ENCODE data around the gene ANO10. TPM values are rescaled to one million over a fixed set of nuclear protein-coding genes. Genes with fewer than 3 reads are reported as not detected.

ANO10 gene
- total RNA-seq, 3 donors from 2014 or later = 3.1 to 4.8 (median 4.7) TPM

DNA sequence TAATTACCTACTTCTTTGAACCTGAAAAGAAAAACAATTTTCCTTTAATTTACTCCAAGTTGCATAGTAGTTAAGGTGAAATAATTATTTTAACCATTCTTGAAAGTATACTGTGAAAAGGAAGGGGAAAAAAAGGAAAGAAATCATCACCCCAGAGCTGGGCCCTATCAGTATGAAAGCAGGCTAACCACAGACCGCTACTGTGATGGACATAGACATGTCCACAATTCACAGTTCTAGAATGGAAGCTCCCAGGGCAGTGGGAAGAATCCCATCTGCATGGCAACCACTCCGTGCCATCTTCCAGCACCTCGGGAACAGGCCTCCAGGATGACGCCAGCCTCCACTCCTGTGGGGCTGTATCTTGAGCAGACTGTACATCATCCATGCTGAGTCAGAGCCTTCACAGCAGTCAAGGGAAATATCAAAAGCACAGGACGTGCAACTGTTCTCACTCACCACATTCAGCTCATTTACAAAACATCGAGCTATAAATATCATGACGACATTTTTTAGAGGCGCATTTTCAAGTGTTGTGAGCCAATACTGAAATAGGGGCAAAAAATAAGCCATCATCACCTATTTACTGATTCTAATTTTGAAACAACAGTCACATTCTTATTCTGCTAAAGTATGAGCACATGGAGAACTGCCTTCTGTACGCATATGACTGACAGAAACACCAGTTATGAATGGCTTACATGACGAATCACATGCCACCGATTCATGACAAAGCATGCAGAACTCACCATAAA is 215.7 kb downstream of the ANO10 start:
- peak in 1 of 2 donors; percentile 46 for ATAC-seq
- Mint-ChIP-seq H3K36me3 (ENCODE audit: insufficient read depth) (peaks cover 4% of the 10 kb centered on the region), H3K9me3 (no peaks in the 10 kb centered on the region), H3K27me3 (ENCODE audit: low read depth) (no peaks in the 10 kb centered on the region), H3K4me1 (ENCODE audit: low read depth) (no peaks in the 10 kb centered on the region), H3K4me3 (no peak overlapping the region)
- DNase-seq = no peak

- Mint-ChIP-seq H3K27me3 (ENCODE audit: low read depth) (no peaks in the 10 kb centered on the region), H3K4me3 (no peak overlapping the region), H3K36me3 (ENCODE audit: insufficient read depth) (peaks cover 5% of the 10 kb centered on the region), H3K9me3 (no peaks in the 10 kb centered on the region), H3K4me1 (ENCODE audit: low read depth) (no peaks in the 10 kb centered on the region)
- ATAC-seq = no peak
- DNase-seq = no peak
Observed at GRCh38 chr3:43400781-43401730, 220.8 kb downstream of the ANO10 start.

DNA sequence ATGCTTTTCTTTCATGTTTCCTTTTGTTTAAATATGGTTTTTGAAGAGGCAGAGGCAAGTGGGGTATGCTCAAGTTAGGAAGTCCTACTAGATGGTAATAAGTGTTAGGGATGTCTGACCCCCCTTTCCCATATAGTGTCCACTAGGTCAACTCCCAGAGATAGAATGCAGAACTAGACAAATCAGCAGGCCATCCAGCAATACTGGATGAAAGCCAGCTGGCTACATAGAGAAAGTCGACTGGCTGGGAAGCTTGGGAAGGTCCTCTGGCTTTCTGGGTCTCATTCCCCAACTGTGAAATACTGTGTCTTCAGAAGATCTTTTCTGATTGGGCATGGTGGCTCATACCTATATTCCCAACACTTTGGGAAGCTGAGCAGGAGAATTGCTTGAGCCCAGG is 221.6 kb downstream of the ANO10 start:
- no peak overlapping the region for H3K4me3 Mint-ChIP-seq
- DNase-seq = no peak
- H3K27me3 Mint-ChIP-seq (ENCODE audit: low read depth) = no peaks in the 10 kb centered on the region
- no peaks in the 10 kb centered on the region for H3K4me1 Mint-ChIP-seq (ENCODE audit: low read depth)
- H3K9me3 Mint-ChIP-seq = no peaks in the 10 kb centered on the region
- H3K36me3 Mint-ChIP-seq (ENCODE audit: insufficient read depth) = peaks cover 5% of the 10 kb centered on the region
- ATAC-seq = no peak

GRCh38 chr3:43399034-43399433 is 222.8 kb downstream of the ANO10 start:
- peaks cover 5% of the 10 kb centered on the region for H3K36me3 Mint-ChIP-seq (ENCODE audit: insufficient read depth)
- no peak overlapping the region for H3K4me3 Mint-ChIP-seq
- H3K9me3 Mint-ChIP-seq = no peaks in the 10 kb centered on the region
- ATAC-seq (no peak), DNase-seq (no peak)
- peaks cover 3% of the 10 kb centered on the region for H3K4me1 Mint-ChIP-seq (ENCODE audit: low read depth)
- no peaks in the 10 kb centered on the region for H3K27me3 Mint-ChIP-seq (ENCODE audit: low read depth)

GRCh38 chr3:43394041-43394554 is 227.7 kb downstream of the ANO10 start:
- H3K4me1 Mint-ChIP-seq (ENCODE audit: low read depth) = peaks cover 45% of the 10 kb centered on the region
- no peaks in the 10 kb centered on the region for H3K27me3 Mint-ChIP-seq (ENCODE audit: low read depth)
- DNase-seq = no peak
- no peak overlapping the region for H3K4me3 Mint-ChIP-seq
- no peak for ATAC-seq
- peaks cover 5% of the 10 kb centered on the region for H3K9me3 Mint-ChIP-seq
- H3K36me3 Mint-ChIP-seq (ENCODE audit: insufficient read depth) = no peaks in the 10 kb centered on the region

GRCh38 chr3:43391621-43392020 is 230.2 kb downstream of the ANO10 start:
- Mint-ChIP-seq H3K36me3 (ENCODE audit: insufficient read depth) (no peaks in the 10 kb centered on the region), H3K4me3 (no peak overlapping the region), H3K27me3 (ENCODE audit: low read depth) (no peaks in the 10 kb centered on the region), H3K9me3 (peaks cover 5% of the 10 kb centered on the region), H3K4me1 (ENCODE audit: low read depth) (peaks cover 67% of the 10 kb centered on the region)
- DNase-seq = no peak
- ATAC-seq = peak in 1 of 2 donors; percentile 17

DNA sequence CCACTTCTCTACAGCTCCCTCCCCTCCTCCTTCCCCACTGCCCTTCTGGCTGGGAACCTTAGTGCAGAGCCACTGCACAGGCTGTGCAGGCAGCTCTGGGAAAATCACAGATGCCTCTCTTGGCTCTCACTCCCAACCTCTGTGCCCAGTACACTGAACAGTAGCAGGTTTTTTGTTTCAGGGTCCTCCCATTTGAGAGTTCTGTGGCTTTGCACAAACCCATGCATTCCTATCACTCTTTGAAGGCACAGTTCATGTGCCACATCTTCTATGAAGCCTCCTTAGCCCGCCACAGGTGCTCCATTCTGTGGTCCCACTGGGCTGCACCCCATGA is 231.6 kb downstream of the ANO10 start:
- Mint-ChIP-seq H3K4me3 (peak overlapping the region; percentile 29), H3K4me1 (ENCODE audit: low read depth) (peaks cover 74% of the 10 kb centered on the region), H3K36me3 (ENCODE audit: insufficient read depth) (no peaks in the 10 kb centered on the region), H3K9me3 (peaks cover 7% of the 10 kb centered on the region), H3K27me3 (ENCODE audit: low read depth) (no peaks in the 10 kb centered on the region)
- peak in 1 of 2 donors; percentile 3 for ATAC-seq
- no peak for DNase-seq

- Mint-ChIP-seq H3K4me3 (peak overlapping the region; percentile 29), H3K36me3 (ENCODE audit: insufficient read depth) (no peaks in the 10 kb centered on the region), H3K9me3 (peaks cover 13% of the 10 kb centered on the region), H3K4me1 (ENCODE audit: low read depth) (peaks cover 75% of the 10 kb centered on the region), H3K27me3 (ENCODE audit: low read depth) (no peaks in the 10 kb centered on the region)
- peak; percentile 62 for DNase-seq
- peak; percentile 96 to 97 for ATAC-seq
Observed at GRCh38 chr3:43389388-43390254, 232.2 kb downstream of the ANO10 start.

DNA sequence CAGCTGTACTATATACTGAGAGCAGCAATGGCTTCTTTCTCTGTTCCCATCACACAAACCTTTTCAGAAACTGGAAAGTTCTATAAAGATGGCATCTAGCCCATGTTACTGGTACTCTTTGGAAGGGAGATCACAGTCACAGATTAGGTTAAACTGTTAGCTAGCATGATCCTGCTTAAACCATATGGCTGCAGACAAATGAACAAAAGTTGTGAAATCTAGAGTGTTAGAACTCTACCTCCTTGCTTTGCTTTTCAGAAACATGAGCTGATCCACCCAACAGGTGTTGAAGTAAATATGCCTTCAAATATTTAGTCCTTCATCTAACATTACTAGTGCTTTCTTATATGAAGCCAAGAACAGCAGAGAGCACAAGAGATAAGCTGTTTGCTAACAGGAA is 232.9 kb downstream of the ANO10 start:
- DNase-seq (no peak), ATAC-seq (no peak)

GRCh38 chr3:43388175-43388574 is 233.6 kb downstream of the ANO10 start:
- peaks cover 66% of the 10 kb centered on the region for H3K4me1 Mint-ChIP-seq (ENCODE audit: low read depth)
- DNase-seq (no peak), ATAC-seq (no peak)
- peaks cover 7% of the 10 kb centered on the region for H3K9me3 Mint-ChIP-seq
- H3K36me3 Mint-ChIP-seq (ENCODE audit: insufficient read depth) = no peaks in the 10 kb centered on the region
- H3K27me3 Mint-ChIP-seq (ENCODE audit: low read depth) = no peaks in the 10 kb centered on the region
- H3K4me3 Mint-ChIP-seq = no peak overlapping the region

More for the DNA sequence above, 232.9 kb downstream of the ANO10 start:
- H3K4me3 Mint-ChIP-seq = no peak overlapping the region
- H3K4me1 Mint-ChIP-seq (ENCODE audit: low read depth) = peaks cover 73% of the 10 kb centered on the region
- no peaks in the 10 kb centered on the region for H3K27me3 Mint-ChIP-seq (ENCODE audit: low read depth)
- no peaks in the 10 kb centered on the region for H3K36me3 Mint-ChIP-seq (ENCODE audit: insufficient read depth)
- H3K9me3 Mint-ChIP-seq = peaks cover 13% of the 10 kb centered on the region

- no peak for DNase-seq
- Mint-ChIP-seq H3K4me3 (no peak overlapping the region), H3K9me3 (no peaks in the 10 kb centered on the region), H3K27me3 (ENCODE audit: low read depth) (no peaks in the 10 kb centered on the region), H3K36me3 (ENCODE audit: insufficient read depth) (no peaks in the 10 kb centered on the region), H3K4me1 (ENCODE audit: low read depth) (peaks cover 14% of the 10 kb centered on the region)
- no peak for ATAC-seq
Observed at GRCh38 chr3:43379343-43379742, 242.5 kb downstream of the ANO10 start.

- peak; percentile 86 to 91 for ATAC-seq
- Mint-ChIP-seq H3K27me3 (ENCODE audit: low read depth) (no peaks in the 10 kb centered on the region), H3K9me3 (no peaks in the 10 kb centered on the region)
Observed at GRCh38 chr3:43378066-43378935, 243.5 kb downstream of the ANO10 start.

GRCh38 chr3:43373560-43373928 is 248.3 kb downstream of the ANO10 start:
- ATAC-seq (no peak), DNase-seq (no peak)
- peaks cover 14% of the 10 kb centered on the region for H3K4me1 Mint-ChIP-seq (ENCODE audit: low read depth)
- H3K27me3 Mint-ChIP-seq (ENCODE audit: low read depth) = no peaks in the 10 kb centered on the region
- H3K9me3 Mint-ChIP-seq = no peaks in the 10 kb centered on the region
- H3K4me3 Mint-ChIP-seq = no peak overlapping the region
- H3K36me3 Mint-ChIP-seq (ENCODE audit: insufficient read depth) = no peaks in the 10 kb centered on the region

More at GRCh38 chr3:43378066-43378935, 243.5 kb downstream of the ANO10 start:
- no peaks in the 10 kb centered on the region for H3K36me3 Mint-ChIP-seq (ENCODE audit: insufficient read depth)
- H3K4me1 Mint-ChIP-seq (ENCODE audit: low read depth) = peaks cover 13% of the 10 kb centered on the region
- peak; percentile 73 for DNase-seq
- no peak overlapping the region for H3K4me3 Mint-ChIP-seq

Data from activated T-cell treated with anti-CD3 and anti-CD28 coated beads, Interleukin-2, amount 50 U/mL, for 4 hours (primary cell).